SKM-1 (cell line): ENCODE data around the gene MPZ.
A peak's percentile ranks its signal among the peaks of the same experiment; 100 is the strongest.
"Not testable (repeated sequence)": the region's sequence is repeated elsewhere in the genome, so short reads cannot be mapped to it uniquely, and the experiment has no call there.

Source experiments
- DNase-seq: peaks from one replicate; lab custom pipeline; 2025; ENCODE audit not compliant: unreplicated experiment; lab: John Stamatoyannopoulos, UW

The MPZ gene

DNA sequence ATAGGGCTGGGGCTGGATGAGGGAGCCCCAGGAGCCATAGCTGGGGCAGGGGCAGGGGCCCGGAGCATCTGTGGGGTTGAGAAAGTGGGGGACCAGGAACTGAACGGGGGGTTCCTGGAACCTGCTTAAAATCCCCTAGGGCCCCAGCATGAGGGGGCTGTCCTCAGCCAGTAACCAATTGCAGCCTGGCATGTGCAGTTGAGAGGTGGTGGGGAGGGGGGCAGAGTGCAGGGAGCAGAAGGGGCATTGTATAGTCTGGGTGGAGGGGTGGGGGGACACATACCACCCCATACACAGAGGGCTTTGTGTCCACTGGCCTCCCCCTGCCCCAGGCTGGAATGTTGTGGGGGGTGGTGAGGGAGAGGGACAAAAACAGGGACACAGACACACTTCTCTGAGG lies at the start of gene MPZ:
TSS of gene MPZ (minus strand) at position 101 of the 400 bp plus-strand sequence. CDS start at position 38, 63 bp downstream.
- no peak for DNase-seq

DNA sequence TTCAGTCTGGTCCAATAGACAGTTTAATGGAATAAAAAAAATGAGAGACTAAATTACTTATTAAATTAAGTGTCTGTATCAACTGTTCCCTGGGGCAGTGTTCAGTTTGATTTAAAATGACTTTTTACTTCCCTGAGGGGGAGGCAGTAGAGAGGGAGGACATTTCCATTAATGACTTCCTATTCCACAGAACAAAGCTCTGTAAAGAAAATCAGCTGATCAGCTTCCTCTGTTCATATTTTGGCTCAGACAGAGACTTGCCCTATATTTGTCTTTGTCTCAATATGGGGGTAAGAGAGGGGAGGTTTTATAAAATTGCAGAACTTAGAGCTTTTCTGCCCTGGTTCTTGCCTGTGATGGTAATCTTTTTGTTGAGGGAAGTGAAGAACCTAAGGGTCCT lies 49.5 kb upstream of the MPZ start:
- no peak for DNase-seq

DNA sequence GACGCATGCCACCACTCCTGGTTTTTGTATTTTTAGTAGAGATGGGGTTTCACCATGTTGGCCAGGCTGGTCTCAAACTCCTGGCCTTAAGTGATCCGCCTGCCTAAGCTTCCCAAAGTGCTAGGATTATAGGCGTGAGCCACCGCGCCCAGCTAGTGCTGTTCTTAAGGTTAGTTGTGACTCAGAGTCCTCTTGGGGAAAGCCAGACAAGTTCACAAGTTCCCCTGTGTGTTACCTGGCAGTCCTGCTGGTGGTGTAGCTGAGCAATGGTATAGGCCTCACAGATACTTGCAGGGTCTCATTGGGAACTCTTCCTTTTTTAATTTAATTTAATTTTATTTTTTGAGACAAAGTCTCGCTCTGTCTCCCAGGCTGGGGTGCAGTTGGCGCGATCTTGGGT lies 47.3 kb upstream of the MPZ start:
- DNase-seq: no peak

DNA sequence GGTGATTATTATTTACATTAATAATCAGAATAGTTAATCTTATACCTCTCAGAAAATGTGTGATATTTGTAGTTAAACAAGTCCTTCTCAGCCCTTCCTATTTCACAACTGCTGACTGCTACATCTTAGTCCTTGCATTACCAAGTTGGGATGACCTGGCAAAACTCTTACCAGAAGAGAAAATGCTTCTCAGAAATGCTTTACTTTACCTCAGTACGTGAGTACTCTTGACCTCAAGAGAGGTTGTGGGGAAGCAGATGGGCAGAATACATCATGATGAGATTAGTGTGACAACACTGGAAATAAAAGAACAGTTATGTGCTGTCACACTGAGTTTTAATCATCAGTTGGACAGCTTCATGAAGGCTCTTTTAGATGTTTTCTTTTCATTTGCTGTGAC lies 41.7 kb upstream of the MPZ start:
- no peak for DNase-seq

DNA sequence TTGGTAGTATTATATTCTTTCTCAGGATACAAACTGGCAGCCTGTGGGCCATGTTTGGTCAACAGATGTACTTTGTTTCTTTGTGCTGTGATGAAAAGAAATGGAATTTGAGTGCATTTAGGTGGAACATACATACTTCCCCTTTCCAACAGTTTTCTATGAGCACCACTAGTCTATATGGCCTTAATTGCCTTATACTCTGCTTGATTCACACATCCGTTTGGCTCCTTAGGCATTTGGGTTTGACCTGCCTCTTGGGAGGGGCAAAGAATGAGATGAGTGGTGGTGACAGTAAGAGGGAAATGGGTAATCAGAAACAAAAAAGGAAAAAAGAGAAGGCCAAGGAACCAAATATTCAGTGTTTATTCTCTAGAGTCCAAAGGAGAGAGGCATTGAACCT lies 40.9 kb upstream of the MPZ start:
- no peak for DNase-seq

DNA sequence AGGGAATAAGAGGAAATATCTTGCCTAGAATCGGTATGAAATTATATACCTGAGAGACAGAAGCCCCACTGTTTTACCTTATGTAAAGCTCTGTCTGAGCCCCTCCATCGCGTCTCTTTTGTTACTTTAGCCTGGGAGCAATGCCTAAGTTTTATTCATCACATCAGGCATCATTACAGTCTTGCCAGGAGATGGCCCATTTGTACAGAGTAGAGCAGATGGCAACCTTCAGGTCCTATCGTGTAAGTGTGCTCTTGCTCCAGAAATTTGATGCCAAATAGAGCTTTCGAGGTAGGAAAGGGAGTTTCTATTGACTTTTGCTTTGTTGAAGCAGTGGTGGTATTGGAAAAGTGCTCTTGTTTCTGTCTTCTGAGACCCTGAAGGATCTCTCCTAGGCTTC lies 33.1 kb upstream of the MPZ start:
- no peak for DNase-seq

DNA sequence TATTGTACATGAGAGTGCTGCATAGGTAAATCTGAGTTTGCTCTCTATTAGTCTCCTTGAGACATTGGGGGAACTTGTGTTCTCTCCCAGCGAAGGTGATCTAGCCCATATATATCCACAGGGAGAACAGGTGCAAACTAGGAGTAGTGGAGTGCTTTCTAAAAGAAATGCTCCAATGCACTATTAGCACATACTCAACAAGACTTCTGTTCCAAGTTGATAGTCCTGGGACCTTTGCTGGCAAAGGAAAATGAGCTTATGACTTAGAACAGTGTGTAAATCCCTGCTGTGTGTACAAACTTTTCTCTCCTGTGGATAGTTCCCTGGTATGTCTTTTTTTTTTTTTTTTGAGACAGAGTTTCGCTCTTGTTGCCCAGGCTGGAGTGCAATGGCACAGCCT lies 32.4 kb upstream of the MPZ start:
- DNase-seq: no peak

DNA sequence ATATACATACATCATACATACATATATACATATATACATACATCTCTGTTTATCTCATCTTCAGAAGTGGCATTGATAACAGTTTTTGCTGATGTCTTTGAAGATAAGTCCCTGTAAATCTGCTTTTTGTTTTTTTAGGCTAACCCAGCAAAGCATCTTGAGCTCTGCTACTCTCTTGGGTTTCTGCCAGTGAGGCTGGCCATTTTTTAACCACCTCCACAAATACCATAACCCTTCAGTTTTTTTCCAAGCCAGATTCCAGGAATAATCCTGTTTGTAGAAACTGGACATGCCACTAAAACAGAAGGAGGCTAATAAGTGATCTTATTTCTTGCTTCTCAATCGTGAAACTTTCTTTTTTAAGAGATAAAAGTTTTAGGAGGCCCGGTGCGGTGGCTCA lies 26.0 kb upstream of the MPZ start:
- DNase-seq: no peak

DNA sequence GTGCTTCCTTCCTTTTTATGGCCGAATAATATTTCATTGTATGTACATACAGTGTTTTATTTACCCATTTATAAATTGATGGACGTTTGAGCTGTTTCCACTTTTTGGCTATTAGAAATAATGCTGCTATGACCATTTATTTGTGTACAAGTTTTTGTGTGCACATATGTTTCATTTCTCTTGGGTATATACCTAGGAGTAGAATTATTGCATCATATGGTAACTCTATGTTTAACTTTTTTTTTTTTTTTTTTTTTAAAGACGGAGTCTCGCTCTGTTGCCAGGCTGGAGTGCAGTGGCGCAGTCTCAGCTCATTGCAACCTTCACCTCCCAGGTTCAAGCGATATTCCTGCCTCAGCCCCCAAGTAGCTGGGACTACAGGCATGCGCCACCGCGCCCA lies 23.4 kb upstream of the MPZ start:
- no peak for DNase-seq

DNA sequence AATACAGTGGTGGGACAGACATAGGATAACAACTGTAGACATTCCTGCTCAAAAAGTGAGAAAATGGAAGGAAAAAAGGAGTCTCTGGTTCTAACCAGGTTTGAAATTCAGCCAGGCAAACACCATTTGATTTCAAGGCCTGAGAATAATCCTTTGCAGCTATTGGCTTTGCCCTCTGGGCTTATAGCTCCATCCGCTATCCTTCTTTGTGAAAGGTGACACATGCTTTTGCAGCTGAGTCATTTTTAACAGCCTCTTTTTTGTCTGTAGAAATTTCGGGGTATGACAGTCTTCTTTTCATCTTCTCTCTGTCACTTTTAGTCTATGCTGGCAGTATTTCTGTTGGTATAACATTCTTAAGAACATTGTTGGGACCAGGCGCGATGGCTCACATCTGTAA lies 20.6 kb upstream of the MPZ start:
- no peak for DNase-seq

DNA sequence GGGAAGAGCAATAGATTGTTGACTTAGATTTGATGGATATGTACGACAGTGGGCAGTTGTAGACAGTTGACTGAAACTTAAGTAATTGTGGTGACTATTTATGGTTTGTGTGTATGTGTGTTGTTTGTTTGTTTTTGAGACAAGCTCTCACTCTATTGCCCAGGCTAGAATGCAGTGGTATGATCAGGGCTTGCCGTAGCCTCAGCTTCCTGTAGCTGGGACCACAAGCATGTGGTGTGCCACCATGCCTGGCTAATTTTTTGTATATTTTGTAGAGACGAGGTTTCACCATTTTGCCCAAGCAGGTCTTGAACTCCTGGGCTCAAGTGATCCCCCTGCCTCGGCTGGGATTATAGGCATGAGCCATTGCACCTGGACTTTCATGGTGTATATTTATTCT lies 14.3 kb upstream of the MPZ start:
- DNase-seq: no peak

DNA sequence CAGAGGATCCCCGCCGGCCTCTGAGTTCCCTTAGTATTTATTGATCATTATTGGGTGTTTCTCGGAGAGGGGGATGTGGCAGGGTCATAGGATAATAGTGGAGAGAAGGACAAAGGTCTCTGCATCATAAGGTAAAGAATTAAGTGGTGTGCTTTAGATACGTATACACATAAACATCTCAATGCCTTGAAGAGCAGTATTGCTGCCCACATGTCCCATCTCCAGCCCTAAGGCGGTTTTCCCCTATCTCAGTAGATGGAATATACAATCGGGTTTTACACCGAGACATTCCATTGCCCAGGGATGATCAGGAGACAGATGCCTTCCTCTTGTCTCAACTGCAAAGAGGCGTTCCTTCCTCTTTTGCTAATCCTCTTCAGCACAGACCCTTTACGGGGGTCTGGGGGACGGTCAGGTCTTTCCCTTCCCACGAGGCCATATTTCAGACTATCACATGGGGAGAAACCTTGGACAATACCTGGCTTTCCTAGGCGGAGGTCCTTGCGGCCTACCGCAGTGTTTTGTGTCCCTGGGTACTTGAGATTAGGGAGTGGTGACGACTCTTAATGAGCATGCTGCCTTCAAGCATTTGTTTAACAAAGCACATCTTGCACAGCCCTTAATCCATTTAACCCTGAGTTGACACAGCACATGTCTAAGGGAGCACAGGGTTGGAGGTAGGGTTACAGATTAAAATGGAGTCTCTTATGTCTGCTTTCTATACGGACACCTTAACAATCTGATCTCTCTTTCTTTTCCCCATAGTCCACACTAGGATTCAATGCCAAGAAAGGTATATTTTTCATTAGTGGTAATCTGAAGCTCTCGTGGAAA lies 6.3 kb upstream of the MPZ start:
- DNase-seq: not testable (repeated sequence)

DNA sequence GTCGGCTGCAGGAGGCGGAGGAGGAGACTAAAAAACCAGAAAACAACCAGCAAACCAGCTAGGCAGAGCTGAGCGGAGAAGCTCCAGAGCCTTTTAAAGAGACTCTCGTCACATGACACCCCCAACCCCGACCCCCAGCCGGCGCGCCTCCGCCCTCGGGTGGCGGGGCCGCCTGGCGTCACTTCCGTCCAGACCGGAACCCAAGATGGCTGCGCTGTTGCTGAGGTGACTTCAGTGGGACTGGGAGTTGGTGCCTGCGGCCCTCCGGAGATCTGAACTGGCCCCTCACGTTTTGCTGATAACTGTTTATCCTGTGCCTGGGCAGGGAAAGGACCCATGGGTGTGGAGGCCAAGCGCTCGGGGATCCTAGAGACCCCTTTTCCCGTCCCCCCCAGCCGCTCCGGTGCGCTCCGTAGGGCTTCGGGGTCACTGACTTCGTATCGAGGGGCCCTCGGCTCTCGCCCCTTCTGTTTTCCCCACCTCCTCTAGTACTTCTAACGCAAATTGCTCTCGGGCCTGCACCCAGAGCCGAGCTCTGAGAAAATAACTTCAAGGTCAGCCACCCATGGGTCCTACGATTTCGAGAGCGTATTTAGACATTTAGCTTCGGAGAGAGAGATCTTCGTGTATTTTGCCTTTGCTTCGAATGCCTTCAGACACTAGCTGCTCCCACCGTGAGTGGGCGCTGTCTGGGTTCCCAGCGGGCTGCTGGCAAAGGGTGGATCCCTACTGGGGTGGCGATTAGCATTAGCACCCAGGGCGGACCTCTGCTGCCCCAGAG lies 4.6 kb upstream of the MPZ start, which contains the start of gene SDHC:
TSS of gene SDHC (plus strand) at position 181 of the 781 bp plus-strand sequence. CDS start at position 206, 25 bp downstream.
- DNase-seq: peak; percentile 81

DNA sequence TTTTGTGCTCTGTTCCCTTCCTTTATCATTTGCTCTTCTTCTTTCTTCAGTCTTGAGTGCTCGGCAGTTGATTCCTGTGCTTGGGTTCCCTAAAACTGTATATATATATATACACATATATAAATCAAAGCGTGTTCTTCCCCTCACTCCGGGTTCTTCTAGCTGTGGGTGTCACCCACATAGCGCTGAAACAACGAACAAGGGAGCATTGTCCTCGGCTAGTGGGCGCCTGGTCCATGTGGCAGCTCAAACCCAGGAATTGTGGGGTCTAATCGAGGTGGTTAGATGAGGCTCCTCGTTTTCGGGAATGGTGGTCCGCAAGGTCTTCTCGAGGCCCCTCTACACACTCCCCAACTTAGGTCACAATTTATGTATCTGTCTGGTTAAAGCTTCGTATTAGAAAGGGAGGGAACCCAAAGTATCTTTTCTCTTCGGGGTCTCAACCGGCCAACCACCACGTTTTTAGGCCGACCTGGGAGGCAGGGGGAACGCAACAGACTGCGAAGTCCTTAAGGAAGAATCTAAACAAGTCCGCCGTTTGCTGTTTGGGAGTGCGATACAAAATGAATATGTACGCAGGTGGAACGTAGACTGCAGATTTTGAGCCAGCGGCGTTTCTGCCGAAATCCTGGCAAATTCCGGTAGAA lies 3.9 kb upstream of the MPZ start:
- no peak for DNase-seq

DNA sequence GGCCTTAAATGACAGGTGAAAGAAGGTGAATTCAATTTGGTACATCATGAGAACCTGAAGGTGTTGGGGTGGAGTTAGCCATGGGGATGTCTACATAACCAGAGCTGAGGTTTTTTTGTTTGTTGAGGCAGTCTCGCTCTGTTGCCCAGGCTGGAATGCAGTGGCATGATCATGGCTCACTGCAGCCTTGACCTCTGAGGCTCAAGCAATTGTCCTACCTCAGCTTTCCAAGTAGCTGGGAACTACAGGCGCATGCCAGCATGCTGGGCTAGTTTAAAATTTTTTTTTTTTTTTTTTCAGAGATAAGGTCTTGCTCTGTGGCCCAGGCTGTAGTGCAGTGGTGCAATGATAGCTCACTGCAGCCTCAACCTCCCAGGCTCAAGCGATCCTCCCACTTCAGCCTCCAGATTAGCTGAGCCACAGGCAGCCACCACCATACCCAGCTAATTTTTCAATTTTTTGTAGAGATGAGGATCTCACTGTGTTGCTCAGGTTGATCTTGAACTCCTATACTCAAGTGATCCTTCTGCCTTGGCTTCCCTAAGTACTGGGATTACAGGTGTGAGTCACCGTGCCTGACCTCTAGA lies 1.9 kb upstream of the MPZ start:
- no peak for DNase-seq

DNA sequence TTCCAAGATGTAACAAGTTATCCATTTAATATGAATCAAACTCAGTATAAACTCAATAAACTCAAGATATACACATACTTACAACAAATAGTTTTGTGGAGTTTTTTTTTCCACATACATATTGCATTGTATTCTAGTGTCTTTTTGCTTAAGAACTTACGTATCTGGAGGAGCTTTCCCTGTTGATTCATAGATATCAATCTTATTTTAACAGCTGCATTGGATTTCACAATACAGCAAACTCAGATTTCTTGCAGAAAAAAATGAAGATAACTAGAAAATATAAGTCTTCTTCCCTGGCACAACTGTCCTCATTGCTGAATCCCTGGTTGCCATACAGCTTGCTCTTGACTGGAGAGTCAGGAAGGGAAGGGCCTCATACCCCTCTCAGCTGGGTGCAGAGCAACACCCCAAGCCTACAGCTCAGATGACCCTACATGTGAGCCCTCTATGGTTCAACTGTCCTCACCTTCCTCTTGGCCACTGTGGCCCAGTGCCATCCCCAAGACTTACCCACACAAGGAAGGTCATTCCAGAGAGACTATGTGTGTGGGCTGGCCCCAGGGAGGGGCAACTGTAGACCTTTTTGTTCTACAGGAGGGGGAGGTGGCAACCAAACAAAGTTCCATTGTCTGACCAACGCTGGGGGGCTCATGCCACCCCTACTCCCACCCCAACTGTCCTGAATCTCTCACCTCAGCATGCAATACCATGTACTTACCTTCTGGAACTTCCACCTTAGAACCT lies 1.7 kb downstream of the MPZ start:
- no peak for DNase-seq

DNA sequence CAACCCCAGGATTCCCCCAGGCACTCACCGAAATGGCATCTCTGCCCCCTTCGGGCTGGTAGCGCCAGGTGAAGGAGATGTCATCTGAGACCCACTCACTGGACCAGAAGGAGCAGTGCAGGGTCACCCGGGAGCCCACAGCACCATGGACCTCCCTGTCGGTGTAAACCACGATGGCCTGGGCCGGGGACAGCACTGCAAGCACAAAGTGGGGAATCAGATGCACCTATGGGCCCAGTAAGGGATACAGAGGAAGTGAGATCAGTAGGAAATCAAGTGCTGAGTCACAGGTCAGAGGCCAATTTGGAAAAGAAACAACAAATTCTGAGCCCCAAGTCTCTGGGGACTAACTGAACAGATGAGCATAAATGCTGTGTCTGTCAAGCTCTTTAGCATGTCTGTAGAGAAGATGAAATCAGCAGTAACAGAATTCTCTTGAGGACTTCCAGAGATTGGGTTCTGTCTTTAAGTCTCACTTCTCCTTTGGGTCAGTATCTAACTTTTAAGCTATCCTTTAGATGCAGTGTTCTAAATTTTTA lies 2.5 kb downstream of the MPZ start:
- peak; percentile 40 for DNase-seq

DNA sequence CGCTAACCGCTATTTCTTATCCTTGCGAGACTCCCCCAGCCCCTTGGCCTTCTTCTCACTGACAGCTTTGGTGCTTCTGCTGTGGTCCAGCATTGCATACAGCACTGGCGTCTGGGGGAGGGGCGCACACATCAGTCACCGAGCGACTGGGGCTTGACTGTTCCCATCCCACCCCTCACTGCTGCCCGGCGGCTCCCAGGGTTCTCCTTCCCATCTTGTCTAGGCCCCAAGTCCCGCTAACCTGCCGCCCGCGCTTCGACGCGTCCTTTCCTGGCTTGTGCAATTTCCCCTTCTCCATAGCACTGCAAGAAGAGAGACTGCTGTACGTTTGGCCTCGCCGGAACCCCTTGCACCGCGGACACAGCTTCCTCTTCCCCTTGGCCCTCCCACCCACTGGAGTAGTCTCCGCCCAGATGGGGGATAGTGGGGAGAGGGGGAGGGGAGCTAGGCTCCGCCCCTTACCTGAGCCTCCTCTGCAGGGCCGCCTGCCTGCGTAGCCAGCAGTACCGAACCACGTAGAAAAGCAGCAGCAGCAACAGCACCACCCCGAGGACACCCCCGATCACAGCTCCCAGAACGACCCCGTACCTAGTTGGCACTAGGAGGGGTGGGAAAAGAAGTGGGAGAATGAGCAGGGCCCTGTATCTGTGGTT lies 3.8 kb downstream of the MPZ start:
- peak; percentile 93 for DNase-seq

DNA sequence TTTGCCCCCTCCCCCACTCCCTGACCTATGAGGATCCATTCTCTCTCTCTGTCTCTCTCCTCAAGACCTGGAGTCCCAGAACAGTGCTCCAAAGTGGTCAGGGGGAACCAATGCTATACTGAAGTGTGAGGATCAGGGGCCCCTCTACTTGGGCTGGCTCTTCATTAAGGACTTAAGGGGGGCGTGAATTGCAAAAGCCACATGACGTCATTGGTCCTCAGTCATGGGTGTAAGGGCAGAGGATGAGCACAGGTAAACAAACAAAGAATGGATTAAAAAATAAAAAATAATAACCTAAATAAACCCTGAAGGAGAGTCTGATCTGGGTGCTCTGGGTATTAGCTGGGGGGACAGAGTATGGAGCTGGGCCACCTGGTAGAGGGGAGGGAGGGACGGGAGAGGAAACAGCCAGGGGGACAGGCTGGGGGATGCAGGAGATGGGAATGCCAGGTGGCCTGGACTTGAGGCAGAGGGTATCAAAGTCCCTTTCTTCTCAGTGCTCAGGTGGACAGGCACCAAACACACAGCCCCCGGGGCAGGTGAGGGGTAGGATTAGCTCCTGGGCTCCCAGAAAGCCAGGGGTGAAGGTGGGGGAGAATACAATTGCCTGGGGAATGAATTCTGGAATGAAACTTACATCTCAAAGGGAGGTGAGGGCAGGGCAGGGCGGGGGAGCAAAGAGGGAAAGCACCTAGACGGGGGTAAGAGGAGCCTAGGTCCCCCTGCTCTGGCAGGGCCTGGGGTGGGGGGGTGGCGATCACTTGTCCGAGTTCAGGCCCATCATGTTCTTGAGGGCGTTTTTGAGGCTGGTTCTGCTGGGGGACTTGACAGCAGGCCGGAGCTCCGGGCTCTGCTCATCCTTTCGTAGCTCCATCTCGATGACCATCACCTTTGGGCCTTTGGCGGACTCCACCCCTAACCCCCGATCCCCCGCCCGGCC lies 4.6 kb downstream of the MPZ start:
- no peak for DNase-seq
